Liver (tissue), 3 donors: Measurements from ENCODE around the gene CARD19.

Experiments used
- CTCF ChIP-seq: fragments of 150-350 bp; IDR thresholded peaks from 2 replicates; pipeline ENCODE4 v1.5.1; 2017; ENCODE audit warnings: improper control_type of control experiment, low read depth, low read length; ENCODE audit not compliant: missing input control
- FOXA1 ChIP-seq: IDR thresholded peaks from 2 replicates; pipeline ENCODE4 v1.6.1; 2016; ENCODE audit warnings: antibody characterized with exemption
- GABPA ChIP-seq, 2 donors: IDR thresholded peaks in 1 of 2; conservative IDR thresholded peaks in 1 of 2; 2 replicates each; pipeline ENCODE4 v1.6.1; 2016; ENCODE audit warnings: antibody characterized with exemption in 2 of 2, mild to moderate bottlenecking in 1 of 2, moderate library complexity in 1 of 2
- TAF1 ChIP-seq: conservative IDR thresholded peaks from 2 replicates; pipeline ENCODE4 v1.6.1; 2016; ENCODE audit warnings: antibody characterized with exemption, mild to moderate bottlenecking
- YY1 ChIP-seq: IDR thresholded peaks from 2 replicates; pipeline ENCODE4 v1.6.1; 2016; ENCODE audit warnings: antibody characterized with exemption, mild to moderate bottlenecking
- TF ChIP-seq, protein P1 (sequence below): IDR thresholded peaks from 2 replicates; pipeline ENCODE4 v1.6.1; 2016; ENCODE audit warnings: antibody characterized with exemption
- donor health status: healthy.
- donor health status: healthy.

DNA sequence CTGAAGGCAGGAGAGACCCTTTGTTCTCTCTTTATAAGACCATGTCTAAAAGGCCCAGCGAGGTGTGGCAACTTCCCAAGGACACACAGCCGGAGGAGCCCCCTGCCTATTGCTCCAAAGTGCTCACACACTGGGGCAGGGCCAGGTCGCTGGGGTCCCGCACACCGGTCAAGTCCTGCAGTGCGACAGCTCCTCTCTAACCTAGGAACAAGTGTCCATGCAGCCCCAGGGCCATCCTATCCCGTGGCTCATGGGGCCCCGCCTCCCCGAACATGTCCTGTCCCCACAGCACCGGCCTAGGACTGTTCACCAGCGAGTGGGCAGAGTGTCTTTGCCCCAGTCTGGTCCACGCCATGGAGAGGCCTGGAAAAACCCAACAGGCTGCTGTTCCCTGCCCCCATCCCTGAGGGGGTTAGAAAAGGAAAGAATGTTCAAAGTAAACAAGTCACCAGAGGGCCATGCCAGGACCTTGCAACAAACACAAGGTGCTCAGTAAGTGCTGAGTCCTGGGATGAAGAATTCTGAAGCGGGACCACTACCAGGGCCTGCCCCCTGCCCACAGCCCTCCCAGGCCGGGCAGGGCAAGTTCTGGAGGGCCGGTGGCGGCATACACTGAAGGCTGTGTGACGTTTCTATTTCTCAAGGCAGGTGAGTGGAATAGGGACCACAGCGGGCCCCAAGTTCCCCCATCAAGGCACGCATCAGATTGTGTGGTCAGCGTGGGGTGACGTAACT is 37.1 kb downstream of the CARD19 start:
- TF ChIP-seq, protein P1, sequence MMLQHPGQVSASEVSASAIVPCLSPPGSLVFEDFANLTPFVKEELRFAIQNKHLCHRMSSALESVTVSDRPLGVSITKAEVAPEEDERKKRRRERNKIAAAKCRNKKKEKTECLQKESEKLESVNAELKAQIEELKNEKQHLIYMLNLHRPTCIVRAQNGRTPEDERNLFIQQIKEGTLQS: no peak
- TF ChIP-seq CTCF: no peak
- TF ChIP-seq TAF1: no peak
- no peak for TF ChIP-seq YY1
- no peak for TF ChIP-seq GABPA (IDR thresholded peaks at IDR 0.05 in 1 of 2, conservative IDR thresholded peaks at IDR 0.05 in 1 of 2)
- no peak for TF ChIP-seq FOXA1
